ENCODE measurements around the gene FARS2.
A peak's percentile ranks its signal among the peaks of the same experiment; 100 is the strongest.
"Not testable (repeated sequence)": the region's sequence is repeated elsewhere in the genome, so short reads cannot be mapped to it uniquely, and the experiment has no call there.

FARS2 gene

GRCh38 chr6:5693225-5694145 is 432.2 kb downstream of the FARS2 start:
- Mint-ChIP-seq H3K9me3 (peaks cover 9% of the 10 kb centered on the region), H3K27ac (no peak overlapping the region)

DNA sequence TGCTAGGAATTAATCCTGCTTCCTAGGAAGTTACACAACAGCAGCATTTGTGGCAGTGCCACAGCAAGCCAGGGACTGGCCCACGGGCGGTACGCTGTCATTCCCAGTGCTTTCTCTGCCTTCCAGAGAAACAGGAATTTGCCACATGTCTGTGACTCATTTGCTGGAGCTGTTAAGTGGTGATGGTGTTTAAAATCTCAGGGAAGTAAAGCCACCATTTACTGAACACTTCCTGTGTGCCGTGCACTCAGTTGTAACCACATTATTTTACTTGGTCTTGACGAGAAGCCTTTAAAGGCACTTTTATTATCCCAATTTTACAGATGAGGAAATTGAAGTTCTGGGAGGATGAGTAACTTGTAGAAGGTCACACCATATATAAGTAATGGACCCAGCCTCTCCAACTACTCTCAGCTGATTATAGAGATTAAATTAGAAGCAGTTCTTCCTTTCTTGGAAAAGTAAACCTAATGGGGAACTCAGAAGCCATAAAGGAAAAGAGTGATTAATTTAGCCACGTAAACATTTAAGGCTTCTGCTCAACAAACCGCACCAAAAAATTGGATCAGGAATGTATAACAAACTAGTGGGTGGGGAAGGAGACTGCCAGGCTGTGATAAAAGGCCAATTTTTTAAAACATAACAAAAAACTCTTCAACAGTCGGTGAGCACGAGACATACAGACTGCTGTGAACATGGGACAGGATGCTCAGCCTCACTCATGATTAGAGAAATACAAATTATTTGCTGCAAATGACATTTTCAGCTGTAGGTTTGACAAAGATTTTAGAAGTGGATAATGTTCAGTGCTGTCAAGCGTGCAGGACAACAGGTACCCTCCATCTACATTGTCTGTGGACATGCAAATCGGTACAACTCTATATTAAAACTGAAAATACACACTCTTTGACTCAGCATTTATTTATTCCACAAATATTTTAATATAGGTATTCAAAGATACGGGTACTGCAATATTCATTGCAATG is 434.2 kb downstream of the FARS2 start:
- Mint-ChIP-seq H3K9me3 (peaks cover 4% of the 10 kb centered on the region), H3K4me3 (no peak overlapping the region), H3K27ac (peak overlapping the region; percentile 19), H3K36me3 (peaks cover 15% of the 10 kb centered on the region), H3K27me3 (no peaks in the 10 kb centered on the region), H3K4me1 (peaks cover 29% of the 10 kb centered on the region)
- ATAC-seq = no peak

More at GRCh38 chr6:5693225-5694145, 432.2 kb downstream of the FARS2 start:
- Mint-ChIP-seq H3K4me3 (no peak overlapping the region), H3K27me3 (no peaks in the 10 kb centered on the region), H3K4me1 (peaks cover 19% of the 10 kb centered on the region), H3K36me3 (peaks cover 30% of the 10 kb centered on the region)
- ATAC-seq = no peak

- no peaks in the 10 kb centered on the region for H3K9me3 Mint-ChIP-seq
- H3K27ac Mint-ChIP-seq = no peak overlapping the region
- no peak for ATAC-seq
- H3K4me1 Mint-ChIP-seq = peaks cover 29% of the 10 kb centered on the region
- H3K36me3 Mint-ChIP-seq = no peaks in the 10 kb centered on the region
- no peaks in the 10 kb centered on the region for H3K27me3 Mint-ChIP-seq
- H3K4me3 Mint-ChIP-seq = no peak overlapping the region
These were observed 436.2 kb downstream of the FARS2 start for GRCh38 chr6:5697508-5697907.

DNA sequence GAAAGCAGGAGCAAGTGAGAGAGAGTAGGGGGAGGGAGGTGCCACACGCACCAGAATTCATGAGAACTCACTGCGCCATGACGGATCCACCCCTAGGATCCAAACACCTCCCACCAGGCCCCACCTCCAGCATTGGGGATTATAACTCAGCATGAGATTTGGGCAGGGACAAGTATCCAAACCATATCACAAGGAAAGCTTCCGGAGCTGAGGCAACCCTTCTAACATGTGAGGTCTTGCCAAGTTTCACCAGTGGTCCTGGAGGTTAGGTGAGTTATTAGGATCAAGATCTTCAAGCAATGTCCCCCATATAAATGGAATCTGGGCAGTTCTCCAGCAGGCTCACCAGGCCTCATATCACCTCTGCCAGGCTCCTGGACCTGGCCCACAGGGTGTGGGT is 437.0 kb downstream of the FARS2 start:
- H3K36me3 Mint-ChIP-seq = peaks cover under 1% of the 10 kb centered on the region
- H3K4me3 Mint-ChIP-seq = no peak overlapping the region
- peak overlapping the region; percentile 20 for H3K27ac Mint-ChIP-seq
- no peaks in the 10 kb centered on the region for H3K27me3 Mint-ChIP-seq
- H3K4me1 Mint-ChIP-seq = peaks cover 29% of the 10 kb centered on the region
- no peaks in the 10 kb centered on the region for H3K9me3 Mint-ChIP-seq
- no peak for ATAC-seq

GRCh38 chr6:5699064-5699463 is 437.8 kb downstream of the FARS2 start:
- H3K36me3 Mint-ChIP-seq, H3K9me3 Mint-ChIP-seq, H3K27me3 Mint-ChIP-seq, ATAC-seq, H3K4me3 Mint-ChIP-seq: not testable (repeated sequence)
- peaks cover 29% of the 10 kb centered on the region for H3K4me1 Mint-ChIP-seq
- H3K27ac Mint-ChIP-seq = peak overlapping the region; percentile 20

GRCh38 chr6:5701174-5701573 is 439.9 kb downstream of the FARS2 start:
- ATAC-seq = no peak
- Mint-ChIP-seq H3K9me3 (peaks cover 2% of the 10 kb centered on the region), H3K4me3 (no peak overlapping the region), H3K36me3 (peaks cover 16% of the 10 kb centered on the region), H3K27ac (no peak overlapping the region), H3K4me1 (peaks cover 23% of the 10 kb centered on the region), H3K27me3 (no peaks in the 10 kb centered on the region)

DNA sequence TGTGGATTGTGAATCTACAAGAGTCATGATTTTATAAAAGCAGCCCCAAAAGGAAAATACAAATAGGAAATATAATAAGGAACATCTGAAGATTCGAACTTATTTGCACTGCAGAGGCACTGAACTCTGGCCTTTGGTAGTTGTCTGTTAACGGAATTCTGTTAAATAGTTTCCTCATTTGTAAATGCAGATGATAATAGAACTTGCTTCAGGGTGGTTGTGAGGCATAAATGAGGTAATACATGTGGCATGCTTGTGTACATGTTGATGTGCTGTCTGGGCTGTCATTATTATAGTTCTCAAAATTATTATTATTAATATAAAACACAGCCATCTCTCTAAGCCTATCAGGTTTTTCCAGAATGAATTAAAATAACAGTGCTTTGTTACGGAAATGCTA is 443.4 kb downstream of the FARS2 start:
- no peak for ATAC-seq
- Mint-ChIP-seq H3K27me3 (no peaks in the 10 kb centered on the region), H3K9me3 (peaks cover 2% of the 10 kb centered on the region), H3K27ac (no peak overlapping the region), H3K36me3 (peaks cover 24% of the 10 kb centered on the region), H3K4me1 (peaks cover 6% of the 10 kb centered on the region), H3K4me3 (no peak overlapping the region)

- no peak for ATAC-seq
- peaks cover 30% of the 10 kb centered on the region for H3K36me3 Mint-ChIP-seq
- peaks cover 2% of the 10 kb centered on the region for H3K9me3 Mint-ChIP-seq
- no peaks in the 10 kb centered on the region for H3K27me3 Mint-ChIP-seq
- H3K4me3 Mint-ChIP-seq = no peak overlapping the region
- H3K27ac Mint-ChIP-seq = no peak overlapping the region
- peaks cover 6% of the 10 kb centered on the region for H3K4me1 Mint-ChIP-seq
These were observed 443.9 kb downstream of the FARS2 start for GRCh38 chr6:5705252-5705651.

DNA sequence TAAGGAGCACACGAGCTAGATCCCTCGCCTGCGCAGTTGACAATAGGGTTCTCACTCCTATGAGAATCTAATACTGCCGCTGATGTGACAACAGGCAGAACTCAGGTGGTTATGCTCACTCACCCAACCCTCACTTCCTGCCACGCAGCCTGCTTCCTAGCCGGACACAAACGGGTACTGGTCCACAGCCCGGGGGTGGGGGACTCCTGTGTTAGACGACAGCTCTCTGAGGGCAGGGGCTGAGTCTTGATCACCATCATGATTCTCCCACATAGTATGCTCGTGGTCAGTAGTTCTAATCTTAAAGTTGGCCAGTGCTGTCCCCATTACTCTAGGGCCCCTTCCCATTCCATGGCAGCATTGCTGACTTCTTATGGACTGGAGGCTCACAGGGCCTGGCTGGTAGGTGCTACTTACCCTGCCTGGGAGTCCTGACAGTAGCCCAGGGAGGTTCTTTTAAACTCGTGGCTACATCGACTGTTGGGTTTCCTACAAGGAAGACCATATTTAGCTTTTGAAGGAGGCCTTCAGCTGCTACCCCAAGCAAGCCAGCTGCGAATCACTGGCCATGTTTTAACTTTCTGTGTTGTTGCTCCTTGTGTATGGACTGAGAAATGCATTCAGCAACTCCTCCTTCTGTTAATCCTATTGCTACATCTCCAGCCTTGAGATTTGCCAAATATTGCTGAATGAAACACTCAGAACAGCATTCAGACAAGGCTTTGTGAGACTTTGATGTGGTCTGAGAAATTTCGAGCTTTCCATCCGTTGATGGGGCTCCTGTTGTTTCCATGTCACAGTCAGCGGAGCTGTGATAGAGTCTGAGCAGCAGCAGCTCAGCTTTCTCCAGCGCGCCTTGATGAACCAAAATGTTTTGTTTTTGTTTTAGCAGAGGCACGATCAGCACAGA is 445.1 kb downstream of the FARS2 start:
- peaks cover 34% of the 10 kb centered on the region for H3K36me3 Mint-ChIP-seq
- H3K4me1 Mint-ChIP-seq = peaks cover 8% of the 10 kb centered on the region
- H3K4me3 Mint-ChIP-seq = no peak overlapping the region
- no peak for ATAC-seq
- no peaks in the 10 kb centered on the region for H3K27me3 Mint-ChIP-seq
- peaks cover 2% of the 10 kb centered on the region for H3K9me3 Mint-ChIP-seq
- no peak overlapping the region for H3K27ac Mint-ChIP-seq

DNA sequence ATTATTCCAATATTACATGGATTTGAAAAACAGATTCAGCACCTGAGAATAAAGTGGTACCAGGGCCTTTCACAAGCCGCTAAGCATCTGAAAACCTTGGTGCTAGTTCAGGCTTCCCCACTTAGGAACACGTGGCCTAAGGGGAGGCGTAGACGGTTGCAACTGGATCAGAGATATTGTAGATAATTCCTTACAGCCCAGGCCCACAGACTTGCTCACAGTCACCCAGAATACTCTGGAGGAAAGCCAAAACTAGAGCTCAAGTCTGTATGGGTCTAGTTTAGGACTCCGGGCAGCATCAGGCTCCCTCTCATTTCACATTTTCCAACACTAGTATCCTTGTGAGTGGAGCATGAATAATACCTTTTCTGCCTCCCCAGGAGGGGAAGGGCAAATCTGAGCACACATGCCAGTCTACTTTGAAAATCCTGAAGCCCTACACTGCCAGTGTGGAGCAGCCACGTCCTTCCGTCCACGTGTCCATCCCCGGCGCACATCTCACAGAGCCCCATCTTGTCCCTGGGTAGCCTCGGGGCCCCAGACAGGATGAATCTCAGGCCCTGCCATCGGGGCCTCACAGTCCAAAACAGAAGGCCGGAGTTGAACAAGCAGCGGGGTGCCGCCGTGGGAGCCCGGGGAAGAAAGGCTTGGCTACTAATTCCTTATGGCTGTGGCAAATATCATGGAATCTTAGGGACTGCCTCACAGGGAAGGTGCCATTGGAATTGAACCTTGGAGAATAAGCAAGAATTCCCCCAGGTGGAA is 446.1 kb downstream of the FARS2 start:
- Mint-ChIP-seq H3K4me3 (no peak overlapping the region), H3K36me3 (peaks cover 34% of the 10 kb centered on the region), H3K9me3 (peaks cover 2% of the 10 kb centered on the region), H3K4me1 (peaks cover 19% of the 10 kb centered on the region), H3K27me3 (no peaks in the 10 kb centered on the region), H3K27ac (no peak overlapping the region)
- ATAC-seq = no peak

- Mint-ChIP-seq H3K9me3 (peaks cover 5% of the 10 kb centered on the region), H3K4me1 (peaks cover 24% of the 10 kb centered on the region), H3K36me3 (peaks cover 27% of the 10 kb centered on the region), H3K27me3 (no peaks in the 10 kb centered on the region), H3K4me3 (no peak overlapping the region), H3K27ac (no peak overlapping the region)
- no peak for ATAC-seq
These were observed 449.2 kb downstream of the FARS2 start for GRCh38 chr6:5710516-5710915.

DNA sequence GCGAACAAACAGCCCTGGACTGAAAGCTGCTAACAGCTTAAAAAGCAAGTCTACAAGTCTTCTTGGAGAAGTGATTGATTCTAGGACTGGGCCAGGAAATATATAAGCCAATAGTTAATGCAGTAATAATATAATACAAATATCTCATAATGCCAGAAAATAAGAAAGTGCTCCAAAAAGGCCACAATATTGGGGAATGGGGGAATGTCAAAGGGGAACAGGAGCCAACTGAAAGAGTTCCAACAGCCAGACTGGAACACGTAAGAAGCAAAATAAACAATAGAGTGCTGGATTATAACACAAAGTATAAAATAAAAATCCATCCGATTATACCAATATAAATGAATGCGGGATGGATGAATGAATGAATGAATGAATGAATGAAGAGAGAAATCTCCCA is 449.6 kb downstream of the FARS2 start:
- Mint-ChIP-seq H3K27ac (no peak overlapping the region), H3K27me3 (no peaks in the 10 kb centered on the region), H3K4me3 (no peak overlapping the region), H3K4me1 (peaks cover 19% of the 10 kb centered on the region), H3K9me3 (peaks cover 5% of the 10 kb centered on the region), H3K36me3 (peaks cover 27% of the 10 kb centered on the region)
- no peak for ATAC-seq

DNA sequence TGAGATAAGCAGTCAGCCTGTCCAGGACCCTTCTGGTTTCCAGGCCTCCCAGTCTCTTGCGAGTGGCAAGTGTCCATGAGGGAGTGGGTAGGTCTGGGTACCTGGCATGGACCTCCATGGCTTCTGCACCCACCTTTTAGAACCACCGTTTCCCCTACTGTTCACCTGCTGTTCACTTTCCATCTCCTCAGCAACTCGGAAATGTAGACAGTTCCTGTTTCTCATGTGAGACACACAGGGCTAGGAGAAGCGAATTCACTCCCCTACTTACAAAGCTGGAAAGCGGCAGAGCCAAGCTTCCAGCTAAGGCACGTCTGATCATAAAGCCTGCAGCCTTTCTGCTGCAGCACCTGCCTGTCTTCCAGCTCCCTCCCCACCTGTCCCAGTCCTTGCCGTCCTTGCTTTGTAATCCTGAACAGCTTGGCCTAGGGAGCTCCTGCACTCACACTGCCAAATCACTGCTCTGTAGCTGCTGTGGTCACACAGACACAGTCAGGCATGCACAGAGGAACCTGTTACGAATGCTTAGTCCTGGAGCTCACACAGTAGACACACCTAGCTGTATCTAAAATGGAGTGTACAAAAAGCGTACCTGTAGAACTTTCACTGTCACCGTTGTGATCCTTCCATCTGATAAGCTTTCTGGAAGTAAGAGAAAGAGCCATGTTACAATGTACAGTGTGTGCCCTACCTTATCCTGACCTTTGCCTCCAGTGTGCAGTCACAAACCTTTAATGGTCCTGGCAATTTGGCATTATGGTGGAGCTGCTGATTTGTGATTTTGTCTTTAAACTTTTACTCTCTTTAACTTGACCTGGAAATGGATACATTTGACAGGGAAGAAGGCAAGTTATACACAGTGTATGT is 451.3 kb downstream of the FARS2 start:
- ATAC-seq = no peak
- Mint-ChIP-seq H3K27ac (peak overlapping the region; percentile 66), H3K27me3 (no peaks in the 10 kb centered on the region), H3K36me3 (peaks cover 41% of the 10 kb centered on the region), H3K4me3 (no peak overlapping the region), H3K4me1 (peaks cover 19% of the 10 kb centered on the region), H3K9me3 (peaks cover 16% of the 10 kb centered on the region)
